ENCODE data around the gene MTCL1.

The MTCL1 gene

GRCh38 chr18:8825273-8825672 is 119.9 kb downstream of the MTCL1 start:
- no peak overlapping the region for H3K27ac ChIP-seq (ENCODE audit: poor library complexity, severe bottlenecking)
- no peak for DNase-seq (ENCODE audit: low spot score)
- no peak for TF ChIP-seq CTCF (IDR thresholded peaks at IDR 0.05; ENCODE audit: poor library complexity, severe bottlenecking)

GRCh38 chr18:8825729-8826375 is 120.5 kb downstream of the MTCL1 start:
- TF ChIP-seq CTCF (IDR thresholded peaks at IDR 0.05; ENCODE audit: poor library complexity, severe bottlenecking), result no peak
- DNase-seq (ENCODE audit: low spot score) (no peak), ATAC-seq (ENCODE audit: low read depth) (no peak)
- H3K9me3 ChIP-seq (ENCODE audit: severe bottlenecking), result no peaks in the 10 kb centered on the region
- H3K27ac ChIP-seq (ENCODE audit: poor library complexity, severe bottlenecking), result no peak overlapping the region
- H3K36me3 ChIP-seq (ENCODE audit: low read depth), result peaks cover 19% of the 10 kb centered on the region; the same call in 1 of the 2 replicates
- H3K4me3 ChIP-seq (ENCODE audit: severe bottlenecking), result no peak overlapping the region
- H3K4me1 ChIP-seq (ENCODE audit: insufficient read depth, poor library complexity, severe bottlenecking), result no peaks in the 10 kb centered on the region
- H3K27me3 ChIP-seq (ENCODE audit: insufficient read depth, poor library complexity, severe bottlenecking), result no peaks in the 10 kb centered on the region

More at GRCh38 chr18:8825273-8825672, 119.9 kb downstream of the MTCL1 start:
- no peaks in the 10 kb centered on the region for H3K27me3 ChIP-seq (ENCODE audit: insufficient read depth, poor library complexity, severe bottlenecking)
- no peak for ATAC-seq (ENCODE audit: low read depth)
- H3K36me3 ChIP-seq (ENCODE audit: low read depth), result peaks cover 20% of the 10 kb centered on the region
- no peaks in the 10 kb centered on the region for H3K9me3 ChIP-seq (ENCODE audit: severe bottlenecking)
- no peaks in the 10 kb centered on the region for H3K4me1 ChIP-seq (ENCODE audit: insufficient read depth, poor library complexity, severe bottlenecking)
- no peak overlapping the region for H3K4me3 ChIP-seq (ENCODE audit: severe bottlenecking)

GRCh38 chr18:8826514-8826913 is 121.2 kb downstream of the MTCL1 start:
- no peak for TF ChIP-seq CTCF (IDR thresholded peaks at IDR 0.05; ENCODE audit: poor library complexity, severe bottlenecking)
- no peak for ATAC-seq (ENCODE audit: low read depth)
- Histone ChIP-seq H3K36me3 (ENCODE audit: low read depth) (peaks cover 13% of the 10 kb centered on the region; the same call in 1 of the 2 replicates), H3K4me3 (ENCODE audit: severe bottlenecking) (no peak overlapping the region), H3K4me1 (ENCODE audit: insufficient read depth, poor library complexity, severe bottlenecking) (no peaks in the 10 kb centered on the region), H3K27me3 (ENCODE audit: insufficient read depth, poor library complexity, severe bottlenecking) (no peaks in the 10 kb centered on the region), H3K27ac (ENCODE audit: poor library complexity, severe bottlenecking) (no peak overlapping the region), H3K9me3 (ENCODE audit: severe bottlenecking) (no peaks in the 10 kb centered on the region)
- no peak for DNase-seq (ENCODE audit: low spot score)

GRCh38 chr18:8826971-8827370 is 121.6 kb downstream of the MTCL1 start:
- Histone ChIP-seq H3K27me3 (ENCODE audit: insufficient read depth, poor library complexity, severe bottlenecking) (no peaks in the 10 kb centered on the region), H3K4me1 (ENCODE audit: insufficient read depth, poor library complexity, severe bottlenecking) (no peaks in the 10 kb centered on the region), H3K9me3 (ENCODE audit: severe bottlenecking) (no peaks in the 10 kb centered on the region), H3K27ac (ENCODE audit: poor library complexity, severe bottlenecking) (no peak overlapping the region), H3K4me3 (ENCODE audit: severe bottlenecking) (no peak overlapping the region), H3K36me3 (ENCODE audit: low read depth) (peaks cover 8% of the 10 kb centered on the region; the same call in 1 of the 2 replicates)
- ATAC-seq (ENCODE audit: low read depth) (no peak), DNase-seq (ENCODE audit: low spot score) (no peak)
- TF ChIP-seq CTCF (IDR thresholded peaks at IDR 0.05; ENCODE audit: poor library complexity, severe bottlenecking), result no peak

- H3K27ac ChIP-seq (ENCODE audit: poor library complexity, severe bottlenecking), result no peak overlapping the region
- peaks cover 3% of the 10 kb centered on the region; the same call in 1 of the 2 replicates for H3K36me3 ChIP-seq (ENCODE audit: low read depth)
- TF ChIP-seq CTCF (IDR thresholded peaks at IDR 0.05; ENCODE audit: poor library complexity, severe bottlenecking), result no peak
- H3K4me1 ChIP-seq (ENCODE audit: insufficient read depth, poor library complexity, severe bottlenecking), result no peaks in the 10 kb centered on the region
- no peak for ATAC-seq (ENCODE audit: low read depth)
- no peak for DNase-seq (ENCODE audit: low spot score)
- no peak overlapping the region for H3K4me3 ChIP-seq (ENCODE audit: severe bottlenecking)
- no peaks in the 10 kb centered on the region for H3K9me3 ChIP-seq (ENCODE audit: severe bottlenecking)
- H3K27me3 ChIP-seq (ENCODE audit: insufficient read depth, poor library complexity, severe bottlenecking), result no peaks in the 10 kb centered on the region
Observed at GRCh38 chr18:8828300-8828699, 122.9 kb downstream of the MTCL1 start.
